A549 (cell line): Measurements from ENCODE around the gene PBXIP1. TPM values are rescaled to one million over a fixed set of nuclear protein-coding genes. Genes with fewer than 3 reads are reported as not detected.

ENCODE experiments used
- ATAC-seq, 2 experiments: fragments of 200-7000 bp in 1 of 2; fragments of >200 bp in 1 of 2; cut with Nextera tagmentation in 1 of 2; cut with Tn5 transposase in 1 of 2; 3 replicates each; pipeline versions ENCODE4 v1.8.0 to v1.9.1; 2018 to 2020; ENCODE audit warnings: mild to moderate bottlenecking in 1 of 2, moderate library complexity in 1 of 2
- CTCF ChIA-PET: fragments of 300-600 bp; sonication (Branson Sonifier 250); formaldehyde crosslinking; extraction: SDS; loops from one replicate; lab custom pipeline; 2021; ENCODE audit warnings: antibody characterized with exemption, inconsistent platforms; lab: Yijun Ruan, JAX
- POLR2A ChIA-PET: fragments of 350-600 bp; formaldehyde crosslinking; extraction: SDS; loops from one replicate; lab custom pipeline; 2021; ENCODE audit warnings: antibody characterized with exemption, inconsistent platforms; lab: Yijun Ruan, JAX
- DNase-seq, 2 experiments: peaks; one replicate each; pipeline versions ENCODE4 v3.0.0 to v3.0.0-alpha.2; 2011 to 2016; ENCODE audit warnings: low read depth in 1 of 2, low spot score in 1 of 2
- FAIRE-seq: peaks from 2 replicates; lab custom pipeline; 2011; peaks lifted over from hg19 to GRCh38; lab: Jason Lieb, UNC
- H3K27ac ChIP-seq, 2 experiments: fragments of >200 bp; sonication (Bioruptor Twin); formaldehyde crosslinking; 3 replicates each; pipeline ENCODE4 v1.5.1; 2016 to 2017
- H3K4me1 ChIP-seq: fragments of >200 bp; sonication (Bioruptor Twin); formaldehyde crosslinking; 3 replicates; pipeline ENCODE4 v1.6.1; 2016
- H3K4me2 ChIP-seq: fragments of >200 bp; sonication (Bioruptor Twin); formaldehyde crosslinking; 3 replicates; pipeline ENCODE4 v1.6.1; 2016
- H3K4me3 ChIP-seq: fragments of >200 bp; sonication (Bioruptor Twin); formaldehyde crosslinking; 3 replicates; pipeline ENCODE4 v1.5.1; 2016
- H3K9me3 ChIP-seq: fragments of >200 bp; sonication (Bioruptor Twin); formaldehyde crosslinking; 3 replicates; pipeline ENCODE4 v1.6.1; 2016
- BCL3 ChIP-seq: fragments of >200 bp; sonication (Bioruptor Twin); formaldehyde crosslinking; IDR thresholded peaks from 3 replicates; pipeline ENCODE4 v1.6.1; 2016
- BHLHE40 ChIP-seq: IDR thresholded peaks from 2 replicates; pipeline ENCODE4 v1.6.1; 2012; ENCODE audit warnings: low read depth, low read length, inconsistent platforms
- CBX2 ChIP-seq: fragments of 200-600 bp; sonication (generic); IDR thresholded peaks from 2 replicates; pipeline ENCODE4 v1.6.1; 2016; ENCODE audit warnings: low read depth, mild to moderate bottlenecking, borderline replicate concordance
- CBX8 ChIP-seq: fragments of 200-600 bp; sonication (generic); IDR thresholded peaks from 2 replicates; pipeline ENCODE4 v1.6.1; 2016
- CHD2 ChIP-seq: fragments of 150-350 bp; IDR thresholded peaks from 2 replicates; pipeline ENCODE4 v1.6.1; 2014; ENCODE audit warnings: low read length; ENCODE audit not compliant: partially characterized antibody
- ELK1 ChIP-seq: fragments of 150-350 bp; IDR thresholded peaks from 2 replicates; pipeline ENCODE4 v1.6.1; 2014; ENCODE audit warnings: low read depth, mild to moderate bottlenecking, low read length
- EP300 ChIP-seq, 2 experiments: fragments of >200 bp; sonication (Bioruptor Twin); formaldehyde crosslinking; IDR thresholded peaks; 2 replicates in 1 of 2; 3 replicates in 1 of 2; pipeline ENCODE4 v1.6.1; 2016 to 2017
- ESRRA ChIP-seq: fragments of 150-350 bp; IDR thresholded peaks from 2 replicates; pipeline ENCODE4 v1.6.1; 2014; ENCODE audit warnings: mild to moderate bottlenecking, low read length, borderline replicate concordance
- FOSB ChIP-seq: fragments of 250-450 bp; sonication (Bioruptor Pico); IDR thresholded peaks from 2 replicates; pipeline ENCODE4 v1.5.0; 2020; ENCODE audit warnings: mild to moderate bottlenecking, moderate library complexity
- FOSL2 ChIP-seq, 2 experiments: fragments of 450-650 bp in 1 of 2; fragments of >200 bp in 1 of 2; sonication (Bioruptor Twin) in 1 of 2; formaldehyde crosslinking; IDR thresholded peaks; 2 replicates each; pipeline versions ENCODE4 v1.5.0 to v1.6.1; 2016 to 2020; ENCODE audit warnings: mild to moderate bottlenecking in 1 of 2, moderate library complexity in 1 of 2
- GATA3 ChIP-seq: IDR thresholded peaks from 2 replicates; pipeline ENCODE4 v1.6.1; 2012; ENCODE audit warnings: borderline replicate concordance
- HOXA7 ChIP-seq: fragments of 250-450 bp; sonication (Bioruptor Pico); IDR thresholded peaks from 2 replicates; pipeline ENCODE4 v1.5.0; 2020; ENCODE audit warnings: mild to moderate bottlenecking, moderate library complexity
- HOXB13 ChIP-seq: fragments of 250-450 bp; sonication (Bioruptor Pico); IDR thresholded peaks from 2 replicates; pipeline ENCODE4 v1.5.0; 2020; ENCODE audit warnings: low read depth, mild to moderate bottlenecking, moderate library complexity
- JUN ChIP-seq, 2 experiments: fragments of >200 bp; sonication (Bioruptor Twin); formaldehyde crosslinking; IDR thresholded peaks; 2 replicates in 1 of 2; 3 replicates in 1 of 2; pipeline ENCODE4 v1.6.1; 2016 to 2017
- JUNB ChIP-seq: fragments of >200 bp; sonication (Bioruptor Twin); formaldehyde crosslinking; IDR thresholded peaks from 2 replicates; pipeline ENCODE4 v1.6.1; 2016
- KDM5A ChIP-seq: fragments of 200-600 bp; sonication (generic); IDR thresholded peaks from 2 replicates; pipeline ENCODE4 v1.6.1; 2016; ENCODE audit warnings: antibody characterized with exemption, mild to moderate bottlenecking
- MAFK ChIP-seq: fragments of 450-650 bp; IDR thresholded peaks from 2 replicates; pipeline ENCODE4 v1.6.1; 2014; ENCODE audit not compliant: partially characterized antibody
- MAX ChIP-seq: IDR thresholded peaks from 2 replicates; pipeline ENCODE4 v1.6.1; 2012
- MAZ ChIP-seq: fragments of 150-350 bp; IDR thresholded peaks from 2 replicates; pipeline ENCODE4 v1.6.1; 2014; ENCODE audit warnings: antibody characterized with exemption, low read depth, low read length, borderline replicate concordance
- MYC ChIP-seq: IDR thresholded peaks from 2 replicates; pipeline ENCODE4 v1.6.1; 2012; ENCODE audit warnings: mild to moderate bottlenecking, inconsistent platforms, low read length, improper control_type of control experiment, borderline replicate concordance
- NFE2L2 ChIP-seq: fragments of 150-350 bp; conservative IDR thresholded peaks from 2 replicates; pipeline ENCODE4 v1.6.1; 2014; ENCODE audit warnings: low read length
- NPAS2 ChIP-seq: fragments of 250-450 bp; sonication (Bioruptor Pico); IDR thresholded peaks from 2 replicates; pipeline ENCODE4 v1.8.0; 2022; ENCODE audit warnings: mild to moderate bottlenecking, moderate library complexity, borderline replicate concordance
- PBX3 ChIP-seq: IDR thresholded peaks from 2 replicates; pipeline ENCODE4 v1.6.1; 2012
- PHF8 ChIP-seq: fragments of 200-600 bp; sonication (generic); IDR thresholded peaks from 2 replicates; pipeline ENCODE4 v1.6.1; 2016; ENCODE audit warnings: low read depth, mild to moderate bottlenecking, antibody characterized with exemption, moderate library complexity, borderline replicate concordance
- POLR2A ChIP-seq: IDR thresholded peaks from 2 replicates; pipeline ENCODE4 v1.6.1; 2012; ENCODE audit warnings: mild to moderate bottlenecking, low read length
- RFX5 ChIP-seq: fragments of 450-650 bp; IDR thresholded peaks from 2 replicates; pipeline ENCODE4 v1.7.1; 2014; ENCODE audit warnings: antibody characterized with exemption, mild to moderate bottlenecking, moderate library complexity
- RNF2 ChIP-seq: fragments of 200-600 bp; sonication (generic); IDR thresholded peaks from 2 replicates; pipeline ENCODE4 v1.6.1; 2016; ENCODE audit warnings: low read depth, mild to moderate bottlenecking, antibody characterized with exemption, moderate library complexity, borderline replicate concordance
- SMC3 ChIP-seq: fragments of >200 bp; sonication (Bioruptor Twin); formaldehyde crosslinking; IDR thresholded peaks from 3 replicates; pipeline ENCODE4 v1.6.1; 2018; ENCODE audit warnings: inconsistent platforms
- SREBF2 ChIP-seq: fragments of 450-650 bp; IDR thresholded peaks from 2 replicates; pipeline ENCODE4 v1.6.1; 2014; ENCODE audit warnings: mild to moderate bottlenecking, moderate library complexity
- TFCP2L1 ChIP-seq: fragments of 250-450 bp; sonication (Bioruptor Pico); IDR thresholded peaks from 2 replicates; pipeline ENCODE4 v1.5.0; 2021; ENCODE audit warnings: mild to moderate bottlenecking
- ZFP36 ChIP-seq: fragments of 450-650 bp; IDR thresholded peaks from 2 replicates; pipeline ENCODE4 v1.6.1; 2014; ENCODE audit warnings: borderline replicate concordance; ENCODE audit not compliant: partially characterized antibody
- WGBS: methylation state at CpG from one replicate; pipeline ENCODE4 v1.1.6; 2017; ENCODE audit errors: missing lambda C conversion rate; 5-methylcytosine and 5-hydroxymethylcytosine counted together
- polyA plus RNA-seq, 4 experiments: library from polyadenylated mRNA; depleted of rRNA in 3 of 4; stranded (reverse); fragments of >200 nt; fragmentation: RNase III in 1 of 4; extraction: RNeasy Plus Mini Kit Qiagen cat#74134 plus additional on column Dnase treatment in 1 of 4; gene quantifications; 2 replicates in 3 of 4; 3 replicates in 1 of 4; pipeline ENCODE4 v1.2.3, GENCODE V29; 2011 to 2017

Gene PBXIP1
- polyA plus RNA-seq, 2 of the 4 experiments (the other 2 are of a cell fraction) = 15.0 to 20.8 TPM

- no peak for TF ChIP-seq NPAS2 (CRISPR knock-in tag)
- TF ChIP-seq HOXA7 (CRISPR knock-in tag) = no peak
- TF ChIP-seq CHD2 = no peak
- TF ChIP-seq ESRRA = no peak
- no peak for TF ChIP-seq ZFP36
- TF ChIP-seq POLR2A = no peak; the same call in 1 of the 2 replicates
- TF ChIP-seq NFE2L2 = no peak
- peak; percentile 51 for TF ChIP-seq MAX
- no peak for TF ChIP-seq FOSB
- no peak for TF ChIP-seq CBX8
- TF ChIP-seq CBX2 = no peak
- peak; percentile 63; the same call in 1 of the 2 replicates for TF ChIP-seq KDM5A
- peak; percentile 32; the same call in 2 of the 3 replicates for TF ChIP-seq SMC3
- no peak for TF ChIP-seq JUNB
Measured at GRCh38 chr1:155001675-155002463, 46.0 kb upstream of the PBXIP1 start (continued).

GRCh38 chr1:155001425-155001674, 45.5 kb upstream of the PBXIP1 start:
- CTCF ChIA-PET = no interaction called here

GRCh38 chr1:155000726-155001424, 45.0 kb upstream of the PBXIP1 start:
- ChIA-PET POLR2A (interaction anchor here (0.6 to 4.8 kb wide), 9 partner anchors 10 to 64 kb away, joined by 3 to 52 read pairs (median 5); partner anchors contain the start of genes CKS1B, FLAD1, PMVK and PYGO2), CTCF (no interaction called here)
- peaks cover 36% of the 10 kb centered on the region for H3K4me1 ChIP-seq
- H3K27ac ChIP-seq = peak overlapping the region; percentile 98 to 100
- H3K4me2 ChIP-seq = peak overlapping the region; percentile 99
- FAIRE-seq (no peak), DNase-seq (peak; percentile 90 to 94), ATAC-seq (peak; percentile 47 to 67)
- 2% methylated on average over 18 of the region's 43 CpGs for WGBS
- no peaks in the 10 kb centered on the region for H3K9me3 ChIP-seq
- peak overlapping the region; percentile 80 for H3K4me3 ChIP-seq
- TF ChIP-seq MAX (peak; percentile 91), JUNB (peak; percentile 60; the same call in 1 of the 2 replicates), MAFK (peak; percentile 30), MYC (peak; percentile 56), JUN (IDR thresholded peaks at IDR 0.05) (peak; percentile 66 to 89), ELK1 (no peak), MAZ (peak; percentile 94), SREBF2 (no peak), FOSB (no peak), RFX5 (peak; percentile 83), RNF2 (no peak), EP300 (IDR thresholded peaks at IDR 0.05) (peak; percentile 22 to 51; a peak in 2 of 5 replicates), FOSL2 (IDR thresholded peaks at IDR 0.05) (peak; percentile 81), FOSL2 (CRISPR knock-in tag; IDR thresholded peaks at IDR 0.05) (peak; percentile 98), TFCP2L1 (CRISPR knock-in tag) (peak; percentile 87), PHF8 (no peak), PBX3 (peak; percentile 51), POLR2A (no peak; the same call in none of the 2 replicates), BHLHE40 (no peak), BCL3 (peak; percentile 63; the same call in 1 of the 3 replicates), GATA3 (no peak; the same call in 1 of the 2 replicates)

More at GRCh38 chr1:155001425-155001674, 45.5 kb upstream of the PBXIP1 start:
- Histone ChIP-seq H3K9me3 (no peaks in the 10 kb centered on the region), H3K27ac (peak overlapping the region; percentile 98 to 100), H3K4me3 (peak overlapping the region; percentile 80), H3K4me1 (peaks cover 38% of the 10 kb centered on the region), H3K4me2 (peak overlapping the region; percentile 99)
- FAIRE-seq = no peak
- WGBS = 5% methylated on average over 8 of the region's 11 CpGs
- DNase-seq = no peak
- peak; percentile 14 to 23; a peak in 3 of 6 replicates for ATAC-seq
- TF ChIP-seq HOXB13 (CRISPR knock-in tag) (no peak), CBX8 (no peak), HOXA7 (CRISPR knock-in tag) (peak; percentile 59; the same call in 1 of the 2 replicates), FOSB (peak; percentile 64; the same call in 1 of the 2 replicates)
- POLR2A ChIA-PET = interaction anchor here (0.6 to 4.8 kb wide), 8 partner anchors 9 to 65 kb away, joined by 3 to 52 read pairs (median 4); partner anchors contain the start of genes CKS1B, FLAD1, PMVK and PYGO2
